NCI-H526 treated with DMSO at 0.1 percent for 48 hours (cell line): ENCODE results near the gene AP5Z1.

ENCODE experiments used
- DNase-seq: peaks from one replicate; lab custom pipeline; 2025; lab: John Stamatoyannopoulos, UW

Gene AP5Z1

DNA sequence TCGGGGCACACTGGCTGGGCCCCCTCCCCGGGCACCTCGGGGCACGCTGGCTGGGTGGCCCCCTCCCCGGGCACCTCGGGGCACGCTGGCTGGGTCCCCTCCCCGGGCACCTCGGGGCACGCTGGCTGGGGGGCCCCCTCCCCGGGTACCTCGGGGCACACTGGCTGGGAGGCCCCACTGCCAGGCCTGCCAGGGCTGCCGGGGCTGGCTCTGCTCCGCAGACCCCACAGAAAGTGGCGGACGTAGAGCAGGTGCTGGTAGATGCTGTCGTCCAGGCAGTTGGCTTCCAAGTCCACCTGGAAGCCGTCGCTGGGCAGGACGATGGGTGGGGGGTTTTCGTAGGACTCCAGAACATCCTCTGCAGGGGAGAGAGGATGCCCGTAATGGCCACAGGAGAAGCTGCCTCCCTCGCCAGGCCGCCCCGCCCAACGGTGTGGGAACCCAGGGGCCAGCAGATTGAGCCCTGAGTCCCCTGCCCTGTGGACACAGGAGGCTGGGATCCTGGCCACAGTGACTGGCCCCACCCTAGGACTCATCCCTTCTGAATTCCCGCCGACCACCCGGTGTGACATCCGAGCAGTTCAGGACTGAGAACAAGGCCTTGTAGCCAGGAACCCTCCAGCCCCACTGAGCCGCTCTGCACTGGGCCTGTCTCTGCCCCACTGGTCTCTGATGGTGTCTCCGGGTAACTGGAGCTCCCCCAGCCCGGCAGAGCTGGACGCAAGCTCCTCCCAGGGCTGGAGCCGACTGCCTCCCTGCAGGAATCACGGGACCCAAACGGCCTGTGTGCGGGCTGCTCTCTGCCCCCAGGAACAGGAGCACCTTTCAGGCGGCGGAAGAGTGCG, 28.2 kb downstream of the AP5Z1 start:
- DNase-seq = no peak

DNA sequence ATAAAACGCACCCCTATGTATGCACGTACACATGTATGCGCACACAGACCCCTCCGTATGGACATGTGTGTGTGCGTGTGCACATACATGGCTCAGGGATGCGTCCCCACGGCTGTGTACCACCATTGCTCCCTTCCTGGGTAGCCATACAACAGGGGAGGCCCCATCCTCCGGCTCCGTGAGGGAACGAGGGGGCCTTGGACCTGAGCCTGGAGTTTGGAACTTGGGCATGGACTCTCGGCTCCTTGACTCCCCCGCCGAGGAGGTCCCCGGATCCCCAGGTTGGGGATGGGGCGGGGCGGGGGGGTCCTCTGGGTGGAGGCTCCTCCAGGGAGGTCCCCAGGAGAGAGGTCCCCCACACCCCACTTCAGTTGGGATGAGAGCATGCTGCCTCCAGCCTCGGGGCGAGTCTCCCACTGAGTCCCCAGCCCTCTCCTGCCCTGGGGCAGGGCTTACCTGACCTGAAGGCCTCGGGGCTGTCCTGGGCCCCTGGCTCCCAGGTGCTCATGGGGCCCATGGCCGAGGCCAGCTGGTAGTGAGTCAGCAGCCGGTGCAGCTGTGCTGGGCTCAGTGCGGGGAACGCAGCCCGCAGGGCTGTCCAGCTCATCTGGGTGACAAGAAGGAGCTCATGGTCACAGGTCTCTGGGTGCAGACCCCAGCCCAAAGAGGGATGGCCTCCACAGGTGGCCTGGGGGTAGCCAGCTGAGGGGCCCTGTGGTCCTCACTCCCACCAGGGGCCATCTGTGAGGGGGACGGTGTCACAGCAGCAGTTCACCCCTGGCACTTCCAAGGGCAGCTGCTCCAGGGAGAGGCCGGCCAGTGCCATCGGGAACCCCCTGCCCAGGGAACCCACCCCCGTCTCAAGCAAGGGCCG, 29.9 kb downstream of the AP5Z1 start:
- DNase-seq = no peak

DNA sequence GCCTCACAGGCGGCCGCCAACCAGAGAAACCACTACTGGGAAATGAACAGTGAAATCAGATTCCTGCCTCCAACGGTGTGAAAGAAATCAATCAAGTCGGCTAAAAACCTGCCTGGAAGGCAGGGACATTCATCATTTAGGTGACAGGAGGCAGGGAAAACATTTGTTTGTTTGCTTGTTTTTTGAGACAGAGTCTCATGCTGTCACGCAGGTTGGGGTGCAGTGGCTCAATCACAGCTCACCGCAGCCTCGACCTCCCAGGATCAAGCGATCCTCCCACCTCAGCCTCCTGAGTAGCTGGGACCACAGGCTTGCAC, 30.5 kb downstream of the AP5Z1 start:
- DNase-seq = no peak

DNA sequence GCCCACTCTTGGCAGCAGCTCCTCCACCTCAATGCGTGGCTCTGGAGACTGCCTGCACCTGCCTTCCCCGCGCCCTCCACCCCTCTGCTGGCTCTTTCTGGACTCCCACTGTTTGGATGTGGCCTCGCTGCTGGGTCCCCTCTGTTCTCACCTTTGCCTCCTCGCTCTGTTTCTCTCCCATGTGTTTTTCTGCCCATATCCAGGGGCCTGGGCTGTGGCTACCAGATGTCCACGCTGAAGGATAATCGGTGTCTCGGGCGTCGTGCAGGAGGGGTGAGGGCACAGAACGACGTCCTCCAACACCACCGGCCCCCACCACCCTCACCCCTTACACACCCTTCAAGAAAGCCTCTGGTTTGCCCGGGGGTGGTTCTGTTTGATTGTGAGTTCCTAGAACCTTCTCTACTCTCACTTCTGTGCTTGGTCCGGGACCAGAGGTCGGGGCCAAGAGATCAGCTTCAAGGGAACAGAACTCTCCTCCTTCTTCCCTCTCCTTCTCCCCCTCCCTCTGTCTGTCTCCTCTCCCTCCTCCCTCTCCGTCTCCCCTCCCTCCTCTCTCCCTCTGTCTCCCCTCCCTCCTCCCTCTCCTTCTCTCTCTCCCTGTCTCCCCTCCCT, 31.7 kb downstream of the AP5Z1 start:
- no peak for DNase-seq

DNA sequence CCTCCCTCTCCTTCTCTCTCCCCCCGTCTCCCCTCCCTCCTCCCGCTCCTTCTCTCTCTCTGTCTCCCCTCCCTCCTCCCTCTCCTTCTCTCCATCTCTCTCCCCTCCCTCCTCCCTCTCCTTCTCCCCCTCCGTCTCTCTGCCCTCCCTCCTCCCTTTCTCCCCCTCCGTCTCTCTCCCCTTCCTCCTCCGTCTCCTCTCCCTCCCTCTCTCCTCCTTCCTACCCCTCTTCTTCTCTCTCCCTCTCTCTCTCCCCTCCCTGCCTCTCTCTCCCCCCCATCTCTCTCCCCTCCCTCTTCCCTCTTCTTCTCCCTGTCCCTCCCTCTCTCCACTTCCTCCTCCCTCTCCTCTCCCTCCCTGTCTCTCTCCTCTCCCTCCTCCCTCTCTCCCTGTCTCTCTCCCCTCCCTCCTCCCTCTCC, 32.2 kb downstream of the AP5Z1 start:
- no peak for DNase-seq

DNA sequence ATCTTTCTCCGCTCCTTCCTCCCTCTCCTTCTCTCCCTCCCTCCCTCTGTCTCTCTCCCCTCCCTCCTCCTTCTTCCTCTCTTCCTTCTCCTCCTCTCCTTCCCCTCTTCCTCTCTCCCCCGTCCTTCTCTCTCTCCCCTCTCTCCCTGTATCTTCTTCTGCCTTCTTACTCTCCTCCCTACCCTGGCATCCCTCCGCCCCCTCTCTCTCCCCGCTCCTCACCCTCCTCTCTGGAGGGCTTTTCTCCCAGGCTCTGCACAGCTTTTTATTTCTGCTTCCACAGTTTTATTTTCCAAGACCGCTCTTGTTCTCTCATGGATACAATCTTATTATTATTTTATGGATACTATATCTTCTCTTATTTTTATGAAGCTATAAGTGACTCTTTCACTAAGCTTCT, 32.6 kb downstream of the AP5Z1 start:
- no peak for DNase-seq

DNA sequence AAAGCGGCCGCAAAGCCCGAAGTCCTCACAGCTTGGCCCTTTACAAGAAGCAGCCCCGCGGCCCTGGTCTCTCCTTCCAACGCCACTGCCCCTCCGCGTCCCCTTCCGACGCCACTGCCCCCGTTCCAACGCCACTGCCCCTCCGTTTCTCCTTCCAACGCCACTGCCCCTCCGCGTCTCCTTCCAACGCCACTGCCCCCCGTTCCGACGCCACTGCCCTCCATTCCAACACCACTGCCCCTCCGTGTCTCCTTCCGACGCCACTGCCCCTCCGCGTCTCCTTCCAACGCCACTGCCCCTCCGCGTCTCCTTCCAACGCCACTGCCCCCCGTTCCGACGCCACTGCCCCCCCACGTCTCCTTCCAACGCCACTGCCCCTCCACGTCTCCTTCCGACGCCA, 33.1 kb downstream of the AP5Z1 start:
- no peak for DNase-seq

DNA sequence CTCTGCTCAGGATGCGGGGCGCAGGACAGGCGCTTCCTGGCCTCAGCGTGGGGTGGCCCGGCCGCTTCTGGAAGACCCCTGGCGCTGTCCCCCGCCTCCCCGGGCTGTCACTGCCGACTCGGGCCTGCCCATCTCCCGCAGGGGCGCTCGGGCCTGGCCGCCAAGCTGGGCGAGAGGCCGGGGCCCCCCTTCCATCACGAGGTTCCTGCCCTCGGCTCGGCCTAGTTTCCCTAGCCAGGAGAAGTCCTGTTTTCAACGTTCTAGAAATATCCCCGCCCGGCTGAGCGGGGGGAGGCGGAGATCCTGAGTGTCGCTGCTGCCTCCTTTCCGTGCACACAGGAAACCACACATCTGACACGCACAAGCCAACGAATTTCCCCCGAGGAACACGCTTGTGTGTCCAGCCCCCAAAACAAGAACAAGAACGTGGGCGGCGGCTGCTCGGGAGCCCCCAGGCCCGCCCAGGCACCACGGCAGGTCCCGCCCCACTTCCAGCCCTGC, 33.7 kb downstream of the AP5Z1 start:
- no peak for DNase-seq

DNA sequence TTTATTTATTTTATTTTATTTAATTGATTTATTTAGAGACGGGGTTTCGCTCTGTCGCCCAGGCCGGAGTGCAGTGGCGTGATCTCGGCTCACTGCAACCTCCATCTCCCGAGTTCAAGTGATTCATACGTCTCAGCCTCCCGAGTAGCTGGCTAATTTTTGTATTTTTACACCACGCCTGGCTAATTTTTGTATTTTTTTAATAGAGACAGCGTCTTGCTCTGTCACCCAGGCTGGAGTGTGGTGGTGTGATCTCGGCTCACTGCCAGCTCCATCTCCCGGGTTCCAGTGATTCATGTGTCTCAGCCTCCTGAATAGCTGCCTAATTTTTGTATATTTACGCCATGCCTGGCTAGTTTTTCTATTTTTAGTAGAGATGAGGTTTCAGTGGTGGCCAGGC, 34.2 kb downstream of the AP5Z1 start:
- DNase-seq = no peak

DNA sequence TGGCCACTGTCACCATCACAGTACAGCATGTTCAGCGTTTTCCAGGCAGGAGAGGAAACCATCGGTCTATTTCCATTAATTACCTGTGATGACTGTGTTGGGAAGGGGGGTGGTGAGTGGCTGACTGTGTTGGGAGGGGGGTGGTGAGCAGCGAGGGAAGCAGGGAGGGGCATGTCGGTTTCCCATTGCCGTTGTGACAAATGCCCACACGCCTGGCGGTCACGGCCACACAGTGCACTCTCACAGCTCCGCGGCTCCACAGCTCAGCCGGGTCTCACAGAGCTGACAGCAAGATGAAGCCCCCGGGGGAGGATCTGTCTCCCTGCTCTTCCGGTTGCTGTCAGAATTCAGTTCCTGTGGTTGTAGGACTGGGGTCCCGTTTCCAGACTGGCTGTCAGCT, 39.0 kb downstream of the AP5Z1 start:
- DNase-seq = no peak

DNA sequence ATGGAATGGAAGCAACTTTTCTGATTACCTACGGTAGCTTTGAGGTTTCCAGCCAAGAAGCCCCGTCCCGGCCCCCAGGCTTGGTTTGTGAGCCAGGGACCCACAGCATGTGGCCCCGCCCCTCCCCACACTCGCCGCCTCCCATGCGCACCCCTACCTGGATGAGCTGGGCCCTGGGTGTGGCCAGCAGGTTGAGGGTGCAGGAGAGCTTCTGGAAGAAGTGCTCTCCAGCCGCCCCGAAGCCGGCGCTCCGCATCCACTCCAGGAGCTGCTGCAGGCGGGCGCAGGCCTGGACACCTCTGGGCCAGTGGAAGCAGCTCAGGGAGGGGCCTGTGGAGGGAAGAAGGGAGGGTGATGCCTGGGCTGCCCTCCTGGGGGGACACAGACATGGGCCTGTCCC, 39.7 kb downstream of the AP5Z1 start:
- DNase-seq = no peak

DNA sequence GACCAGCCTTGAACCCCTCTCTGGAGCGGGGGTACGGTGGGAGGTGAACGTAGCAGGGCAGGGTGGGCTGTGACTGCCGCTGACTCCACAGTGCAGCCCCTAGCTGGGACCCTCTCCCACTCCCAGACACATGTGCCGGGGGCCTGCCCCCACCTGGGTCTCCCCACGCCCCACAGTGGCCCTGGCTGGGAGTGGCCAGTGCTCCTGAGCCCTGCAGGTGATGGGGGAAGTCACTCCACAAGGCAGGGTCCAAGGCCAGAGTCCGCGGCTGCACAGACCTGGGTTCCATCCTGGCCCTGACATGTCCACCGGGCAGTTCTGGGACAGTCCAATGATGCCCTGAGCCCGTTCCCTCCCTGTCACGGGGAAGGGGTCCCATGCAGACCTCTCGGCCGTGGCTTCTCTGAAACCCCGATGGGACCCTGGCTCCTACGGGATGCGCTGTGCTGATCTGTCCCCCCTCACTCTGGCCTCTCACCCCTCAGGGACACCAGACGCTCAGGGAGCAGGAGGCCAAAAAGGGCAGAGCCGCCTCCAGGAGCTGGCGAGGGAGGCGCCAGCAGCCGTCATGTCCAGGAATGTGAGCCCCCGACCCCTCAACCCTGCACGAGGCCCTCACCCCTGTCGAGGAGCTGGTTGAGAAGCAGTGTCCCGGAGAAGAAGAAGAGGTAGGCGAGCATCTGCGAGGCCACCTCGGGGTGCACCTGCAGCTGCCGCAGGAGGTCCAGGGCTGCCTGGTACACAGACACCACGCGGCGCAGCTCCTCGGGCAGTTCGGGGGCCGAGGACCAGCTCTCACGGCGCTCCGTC, 40.4 kb downstream of the AP5Z1 start:
- no peak for DNase-seq

DNA sequence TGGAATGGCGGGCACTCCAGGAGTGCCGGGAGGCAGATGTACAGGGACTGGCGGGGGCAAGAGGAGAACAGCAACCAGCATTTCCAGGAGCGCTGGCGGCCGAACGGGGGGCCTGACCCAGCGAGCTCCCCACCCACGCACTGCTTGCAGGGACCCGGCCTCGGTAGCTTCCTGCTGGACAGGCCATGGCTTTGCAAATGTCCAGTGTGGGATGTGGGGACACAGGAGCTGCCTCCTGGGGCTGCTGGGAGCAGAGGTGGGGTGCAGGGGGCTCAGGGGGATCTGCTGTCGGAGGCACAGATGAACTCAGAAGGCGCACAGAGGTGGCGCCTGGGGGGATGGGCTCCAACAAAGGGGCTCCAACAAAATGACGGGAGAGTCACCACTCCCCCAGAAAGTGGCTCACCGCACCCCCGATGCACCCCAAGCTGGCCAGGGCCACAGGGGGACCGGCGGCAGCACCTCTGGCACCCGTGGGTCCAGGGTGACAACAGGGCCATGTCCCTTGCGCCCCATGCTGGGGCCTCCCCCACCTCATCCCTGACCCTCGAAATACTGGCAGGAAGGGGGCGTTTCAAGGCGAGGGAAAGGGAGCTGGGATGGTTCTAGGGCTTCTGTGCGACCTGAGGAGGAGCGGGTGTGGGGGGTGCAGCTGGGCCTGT, 41.1 kb downstream of the AP5Z1 start:
- DNase-seq = no peak

DNA sequence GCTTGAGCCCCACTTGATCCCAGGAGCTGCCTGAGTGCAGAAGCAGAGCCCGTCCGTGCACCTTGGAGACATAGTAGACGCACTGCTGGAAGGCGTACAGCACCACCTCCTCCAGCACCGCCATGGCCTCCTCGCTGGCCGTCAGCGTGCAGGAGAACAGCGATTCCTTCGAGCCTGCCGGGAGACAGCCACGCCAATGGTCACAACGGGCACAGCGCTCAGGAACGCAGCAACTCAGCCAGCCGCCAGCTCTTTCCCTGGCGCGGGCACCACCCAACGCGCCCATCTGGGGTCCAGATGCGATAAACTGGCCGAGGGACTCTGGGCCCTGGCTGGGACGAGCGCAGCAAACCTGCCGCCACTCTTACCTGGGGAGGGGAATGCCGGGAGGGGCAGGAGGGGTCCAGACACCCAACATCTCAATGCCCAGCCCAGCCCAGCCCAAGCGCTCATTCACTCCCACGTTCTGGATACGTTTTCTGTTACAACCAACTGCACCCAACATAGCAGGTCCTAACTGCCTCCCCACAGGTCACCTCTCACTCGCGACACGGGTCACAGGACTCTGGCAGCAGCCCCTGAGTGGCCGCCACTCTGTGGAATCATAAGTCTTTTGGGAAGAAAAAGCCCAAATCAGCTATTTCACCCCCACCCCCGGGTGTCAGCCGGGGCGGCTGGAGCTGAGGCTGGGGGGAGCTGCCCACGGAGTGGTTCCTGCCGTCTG, 41.9 kb downstream of the AP5Z1 start:
- DNase-seq = no peak

DNA sequence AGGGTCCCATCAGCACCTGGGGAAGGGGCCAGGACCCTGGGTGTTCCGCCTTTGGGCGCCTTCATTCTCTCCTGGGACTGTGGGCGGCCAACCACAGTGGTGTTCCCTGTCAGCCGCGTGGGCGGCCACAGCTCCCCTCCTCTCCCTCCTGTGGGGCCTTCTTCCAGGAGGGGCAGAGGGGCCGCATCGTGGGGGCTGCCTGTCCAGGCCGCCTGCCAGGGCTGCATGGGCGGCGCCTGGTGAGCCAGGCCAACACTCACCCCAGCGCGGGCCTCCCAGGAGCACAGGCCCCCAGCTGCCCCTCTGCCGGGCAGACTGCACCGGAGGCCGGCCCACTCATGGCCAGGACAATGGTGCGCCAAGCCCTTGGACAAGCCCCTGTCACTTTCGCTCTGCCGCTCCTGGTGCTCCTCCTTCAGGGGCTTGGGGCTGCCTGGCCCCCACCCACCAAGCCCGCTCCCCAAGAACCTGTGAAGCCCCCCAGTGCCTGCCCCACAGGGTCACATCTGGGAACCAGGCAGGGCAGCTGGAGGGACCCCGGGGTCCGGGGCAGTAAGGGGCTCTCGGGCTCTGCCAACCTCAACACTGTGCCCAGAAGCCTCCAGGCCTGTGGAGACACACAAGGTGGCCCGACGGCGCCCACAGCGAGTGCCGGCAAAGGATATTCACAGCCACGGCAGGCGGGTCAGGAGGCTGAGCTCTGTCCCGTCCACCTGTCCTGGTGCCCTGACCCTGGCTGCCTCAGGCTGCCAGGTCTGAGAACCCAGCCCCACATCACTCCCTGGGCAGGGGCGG, 42.8 kb downstream of the AP5Z1 start:
- no peak for DNase-seq

DNA sequence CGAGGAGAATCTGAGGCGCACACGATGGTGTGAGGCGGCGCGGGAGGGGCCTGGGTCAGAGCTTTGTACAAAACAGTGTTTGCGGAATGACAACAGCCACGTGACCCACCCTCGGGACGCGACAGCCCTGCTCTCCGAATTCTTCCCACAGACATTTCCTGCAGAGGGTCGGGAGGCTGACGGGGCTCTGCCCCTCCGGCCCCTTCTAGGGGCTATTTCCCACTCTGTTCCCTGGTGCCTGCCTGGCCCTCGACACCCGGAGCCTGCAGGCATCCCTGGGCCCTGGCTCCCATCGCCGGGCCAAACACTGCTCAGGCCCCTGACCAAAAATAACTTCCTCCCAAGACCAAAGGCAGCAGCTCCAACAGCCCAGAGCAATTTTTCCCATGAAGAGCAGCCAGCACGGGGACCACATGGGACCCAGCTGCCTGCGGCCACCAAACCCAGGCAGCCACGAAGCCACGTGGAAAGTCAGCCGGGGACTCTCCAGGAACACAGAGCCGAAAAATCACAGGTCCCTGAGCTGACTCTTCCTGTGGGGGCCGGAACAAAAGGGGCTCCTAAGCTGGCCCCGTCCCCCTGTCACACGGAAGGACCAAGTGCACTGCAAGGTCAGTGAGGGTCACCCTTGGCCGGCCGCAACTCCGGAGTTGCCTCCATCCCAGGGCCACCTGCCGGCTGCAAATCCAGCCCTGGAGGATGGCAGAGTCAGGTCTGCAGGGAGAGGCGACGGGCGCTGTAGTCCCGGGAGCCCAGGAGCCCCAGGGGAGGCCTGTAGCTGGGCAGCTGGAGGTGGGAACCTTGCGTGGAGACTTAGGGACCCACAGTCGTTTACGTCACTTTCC, 44.4 kb downstream of the AP5Z1 start:
- no peak for DNase-seq

DNA sequence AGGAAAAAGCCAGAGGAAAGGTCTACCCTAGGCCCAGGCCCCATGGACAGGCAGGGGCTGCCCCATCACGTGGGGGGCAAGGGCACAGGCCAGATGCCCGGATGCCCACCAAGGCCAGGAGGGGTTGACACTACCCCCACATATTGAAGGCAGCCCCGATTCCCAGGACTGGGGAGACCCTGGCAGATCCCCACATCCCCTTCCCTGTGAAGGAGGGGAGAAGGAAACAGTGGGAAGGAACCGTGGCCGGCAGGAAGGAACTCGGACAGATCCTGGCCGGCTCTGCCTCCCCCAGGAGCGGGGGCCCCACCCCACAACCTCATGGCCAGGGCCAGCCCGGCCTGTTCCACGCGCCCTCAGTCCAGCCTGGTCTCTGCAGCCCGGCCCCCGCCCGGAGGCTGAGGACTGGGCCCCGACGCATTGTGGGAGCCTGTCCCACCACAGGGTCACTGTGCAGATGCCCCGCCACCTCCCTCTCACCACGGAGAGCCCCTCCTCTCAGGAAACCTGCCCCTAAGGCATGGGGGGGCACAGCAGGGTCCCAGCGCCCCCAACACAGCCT, 45.1 kb downstream of the AP5Z1 start:
- no peak for DNase-seq

DNA sequence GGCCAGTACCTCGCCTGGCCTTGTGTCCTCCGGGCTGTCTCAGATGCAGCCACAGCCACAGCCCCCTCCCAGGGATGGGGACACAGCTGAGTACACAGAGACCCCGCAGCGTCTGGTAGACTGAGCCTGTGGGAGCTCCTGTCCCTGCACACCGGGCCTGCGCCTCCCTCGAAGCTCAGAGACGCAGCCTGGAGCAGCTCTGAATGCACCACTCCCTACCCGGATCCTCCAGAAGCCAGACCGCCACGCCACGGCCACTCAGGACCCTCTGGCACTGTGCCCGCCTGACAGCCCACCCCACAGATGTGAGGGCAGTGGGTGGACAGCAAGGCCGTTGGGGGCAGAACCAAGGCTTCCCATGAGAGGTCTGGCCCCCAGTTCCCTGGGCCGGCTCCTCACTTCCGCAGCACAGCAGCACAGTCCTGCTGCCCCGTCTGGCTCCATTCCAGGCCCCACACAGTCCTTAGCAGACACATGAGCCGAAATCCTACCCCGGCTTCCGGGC, 45.6 kb downstream of the AP5Z1 start:
- no peak for DNase-seq
